Measurements from ENCODE around the gene PRDX3. TPM values are rescaled to one million over a fixed set of nuclear protein-coding genes. Genes with fewer than 3 reads are reported as not detected.

PRDX3 gene
- total RNA-seq, 1 experiment from 2014 or later, result 213 TPM

- peak overlapping the region; percentile 87 for H3K4me3 Mint-ChIP-seq (ENCODE audit: unreplicated experiment)
- POLR2A ChIA-PET, result no interaction called here
- no peaks in the 10 kb centered on the region for H3K9me3 Mint-ChIP-seq (ENCODE audit: unreplicated experiment)
- intact Hi-C loops (cut with micrococcal nuclease; ENCODE audit: unreplicated experiment), result no loop called here
- H3K4me3 ChIP-seq (ENCODE audit: low read depth, low read length), result no peak overlapping the region
- H3K4me1 Mint-ChIP-seq (ENCODE audit: low read depth, unreplicated experiment), result no peaks in the 10 kb centered on the region
- DNase-seq, result no peak
- no peaks in the 10 kb centered on the region for H3K27me3 Mint-ChIP-seq (ENCODE audit: insufficient read depth, unreplicated experiment)
- CTCF ChIA-PET, result no interaction called here
- H3K4me1 ChIP-seq, result peaks cover 6% of the 10 kb centered on the region; the same call in 1 of the 2 replicates
- H3K36me3 ChIP-seq (ENCODE audit: control insufficient read depth, insufficient read depth, low read length), result peaks cover 5% of the 10 kb centered on the region
- H3K9me3 ChIP-seq, result no peaks in the 10 kb centered on the region
- no peak for TF ChIP-seq CTCF (IDR thresholded peaks at IDR 0.05; ENCODE audit: insufficient read depth in 1 of 2, low read depth in 1 of 2, low read length in 1 of 2, severe bottlenecking in 1 of 2, unreplicated experiment in 1 of 2)
- no peaks in the 10 kb centered on the region for H3K27me3 ChIP-seq (replicated peaks; ENCODE audit: control insufficient read depth, insufficient read depth, low read length)
- H3K27ac Mint-ChIP-seq (ENCODE audit: unreplicated experiment), result peak overlapping the region; percentile 95
- H3K36me3 Mint-ChIP-seq (ENCODE audit: insufficient read depth, unreplicated experiment), result peaks cover 41% of the 10 kb centered on the region
- BruUV-seq (replicated peaks), result no TSS peak
Measured at GRCh38 chr10:119167041-119167440, 11.6 kb downstream of the PRDX3 start.

GRCh38 chr10:119166564-119166963 lies 12.0 kb downstream of the PRDX3 start:
- H3K4me3 Mint-ChIP-seq (ENCODE audit: unreplicated experiment), result peak overlapping the region; percentile 87
- Histone ChIP-seq H3K27me3 (replicated peaks; ENCODE audit: control insufficient read depth, insufficient read depth, low read length) (no peaks in the 10 kb centered on the region), H3K9me3 (no peaks in the 10 kb centered on the region), H3K4me1 (peaks cover 6% of the 10 kb centered on the region; the same call in 1 of the 2 replicates), H3K4me3 (ENCODE audit: low read depth, low read length) (no peak overlapping the region), H3K36me3 (ENCODE audit: control insufficient read depth, insufficient read depth, low read length) (peaks cover 4% of the 10 kb centered on the region)
- intact Hi-C loops (cut with micrococcal nuclease; ENCODE audit: unreplicated experiment), result no loop called here
- H3K27ac Mint-ChIP-seq (ENCODE audit: unreplicated experiment), result peak overlapping the region; percentile 95
- H3K27me3 Mint-ChIP-seq (ENCODE audit: insufficient read depth, unreplicated experiment), result no peaks in the 10 kb centered on the region
- no peaks in the 10 kb centered on the region for H3K9me3 Mint-ChIP-seq (ENCODE audit: unreplicated experiment)
- no peak for TF ChIP-seq CTCF (IDR thresholded peaks at IDR 0.05; ENCODE audit: insufficient read depth in 1 of 2, low read depth in 1 of 2, low read length in 1 of 2, severe bottlenecking in 1 of 2, unreplicated experiment in 1 of 2)
- H3K36me3 Mint-ChIP-seq (ENCODE audit: insufficient read depth, unreplicated experiment), result peaks cover 41% of the 10 kb centered on the region
- no peak for DNase-seq
- no TSS peak for BruUV-seq (replicated peaks)
- ChIA-PET POLR2A (no interaction called here), CTCF (no interaction called here)
- H3K4me1 Mint-ChIP-seq (ENCODE audit: low read depth, unreplicated experiment), result no peaks in the 10 kb centered on the region

- TSS peak; percentile 79 for BruUV-seq (replicated peaks)
- ChIA-PET POLR2A (no interaction called here), CTCF (no interaction called here)
- H3K9me3 Mint-ChIP-seq (ENCODE audit: unreplicated experiment), result no peaks in the 10 kb centered on the region
- intact Hi-C loops (cut with micrococcal nuclease; ENCODE audit: unreplicated experiment), result no loop called here
- H3K27ac Mint-ChIP-seq (ENCODE audit: unreplicated experiment), result peak overlapping the region; percentile 95
- peaks cover 6% of the 10 kb centered on the region; the same call in 1 of the 2 replicates for H3K4me1 ChIP-seq
- H3K4me3 Mint-ChIP-seq (ENCODE audit: unreplicated experiment), result peak overlapping the region; percentile 87
- H3K4me1 Mint-ChIP-seq (ENCODE audit: low read depth, unreplicated experiment), result no peaks in the 10 kb centered on the region
- no peaks in the 10 kb centered on the region for H3K27me3 Mint-ChIP-seq (ENCODE audit: insufficient read depth, unreplicated experiment)
- no peaks in the 10 kb centered on the region for H3K9me3 ChIP-seq
- TF ChIP-seq CTCF (IDR thresholded peaks at IDR 0.05; ENCODE audit: insufficient read depth in 1 of 2, low read depth in 1 of 2, low read length in 1 of 2, severe bottlenecking in 1 of 2, unreplicated experiment in 1 of 2), result no peak
- peak overlapping the region; percentile 93 for H3K4me3 ChIP-seq (ENCODE audit: low read depth, low read length)
- DNase-seq, result no peak
- no peaks in the 10 kb centered on the region for H3K27me3 ChIP-seq (replicated peaks; ENCODE audit: control insufficient read depth, insufficient read depth, low read length)
- peaks cover 37% of the 10 kb centered on the region for H3K36me3 Mint-ChIP-seq (ENCODE audit: insufficient read depth, unreplicated experiment)
- H3K36me3 ChIP-seq (ENCODE audit: control insufficient read depth, insufficient read depth, low read length), result no peaks in the 10 kb centered on the region; the same call in 1 of the 2 replicates
Measured at GRCh38 chr10:119166118-119166500, 12.5 kb downstream of the PRDX3 start.

Data from Caco-2 (cell line).